Measurements from ENCODE around the gene ZNF564.
"Not testable (repeated sequence)": the region's sequence is repeated elsewhere in the genome, so short reads cannot be mapped to it uniquely, and the experiment has no call there.

The ZNF564 gene

DNA sequence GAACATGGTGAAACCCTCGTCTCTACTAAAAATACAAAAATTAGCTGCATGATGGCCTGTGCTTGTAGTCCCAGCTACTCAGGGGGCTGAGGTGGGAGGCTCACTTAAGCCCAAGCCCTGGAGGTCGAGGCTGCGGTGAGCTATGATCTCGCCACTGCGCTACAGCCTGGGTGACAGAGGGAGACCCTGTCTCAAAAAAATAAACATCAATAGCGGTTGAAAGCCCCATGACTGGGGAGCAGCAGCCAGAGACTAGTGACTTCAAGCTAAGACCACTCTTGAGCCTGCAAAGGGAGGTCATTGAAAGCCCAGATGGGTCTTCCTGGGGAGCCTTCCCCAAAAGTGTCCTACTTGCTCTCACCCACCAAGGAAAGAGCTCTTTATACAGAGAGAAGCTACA, 54.8 kb downstream of the ZNF564 start:
- no peak for DNase-seq

DNA sequence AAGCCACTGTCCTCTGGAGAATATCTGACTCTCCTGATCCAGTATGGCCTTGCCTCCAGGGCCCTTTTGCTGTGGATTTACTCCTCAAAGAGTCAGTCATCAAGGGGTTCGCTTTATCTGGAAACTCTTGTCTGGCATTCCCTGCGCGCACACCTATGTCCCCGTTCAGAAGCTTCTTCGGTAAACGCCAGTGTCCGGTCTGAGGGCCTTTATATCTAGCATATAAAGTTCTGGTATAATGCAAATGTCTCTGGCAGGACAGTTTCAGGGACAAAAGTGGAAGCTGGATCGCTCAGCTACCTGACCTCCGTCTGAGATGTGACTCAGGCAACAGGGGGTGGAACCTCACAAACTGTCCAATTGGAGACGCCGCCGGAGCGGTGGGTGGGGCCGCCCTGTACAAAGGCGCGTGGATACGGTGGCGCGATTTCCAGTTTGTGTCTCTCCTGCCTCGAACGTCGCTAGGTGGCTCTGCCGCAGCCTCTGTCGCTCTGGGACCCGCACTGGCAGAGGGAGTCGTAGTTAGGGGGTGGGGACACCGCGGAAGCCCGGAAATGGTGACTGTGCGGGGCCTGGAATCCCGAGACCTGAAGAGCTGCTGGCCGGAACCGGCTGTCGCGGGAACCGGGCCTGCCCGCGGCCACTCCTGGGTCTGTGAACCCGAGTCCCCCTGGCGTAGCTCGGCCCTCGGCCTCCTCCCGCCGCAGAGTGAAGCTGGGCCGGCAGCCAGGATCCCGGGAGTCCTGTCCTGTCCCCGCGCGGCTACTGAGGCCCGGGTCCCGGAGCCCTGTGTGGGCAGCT, 56.1 kb downstream of the ZNF564 start:
- DNase-seq = peak; percentile 90 to 94

DNA sequence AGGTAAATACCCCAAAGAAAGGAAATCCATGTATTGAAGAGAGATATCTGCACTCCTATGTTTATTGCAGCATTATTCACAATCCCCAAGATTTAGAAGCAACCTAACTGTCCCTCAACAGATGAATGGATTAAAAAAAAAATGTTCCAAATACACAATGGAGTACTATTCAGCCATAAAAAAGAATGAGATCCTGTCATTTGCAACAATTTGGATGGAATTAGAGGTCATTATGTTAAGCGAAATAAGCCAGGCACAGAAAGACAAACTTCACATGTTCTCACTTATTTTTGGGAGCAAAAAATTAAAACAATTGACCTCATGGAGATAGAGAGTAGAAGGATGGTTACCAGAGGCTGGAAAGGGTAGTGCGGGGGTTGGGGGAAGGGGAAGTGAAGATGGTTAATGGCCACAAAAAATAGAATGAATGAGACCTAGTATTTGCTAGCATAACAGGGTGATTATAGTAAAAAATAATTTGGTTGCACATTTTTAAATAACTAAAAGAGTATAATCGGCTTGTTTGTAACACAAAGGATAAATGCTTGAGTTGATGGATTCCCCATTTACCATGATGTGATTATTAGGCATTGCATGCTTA, 56.9 kb downstream of the ZNF564 start:
- DNase-seq = no peak

DNA sequence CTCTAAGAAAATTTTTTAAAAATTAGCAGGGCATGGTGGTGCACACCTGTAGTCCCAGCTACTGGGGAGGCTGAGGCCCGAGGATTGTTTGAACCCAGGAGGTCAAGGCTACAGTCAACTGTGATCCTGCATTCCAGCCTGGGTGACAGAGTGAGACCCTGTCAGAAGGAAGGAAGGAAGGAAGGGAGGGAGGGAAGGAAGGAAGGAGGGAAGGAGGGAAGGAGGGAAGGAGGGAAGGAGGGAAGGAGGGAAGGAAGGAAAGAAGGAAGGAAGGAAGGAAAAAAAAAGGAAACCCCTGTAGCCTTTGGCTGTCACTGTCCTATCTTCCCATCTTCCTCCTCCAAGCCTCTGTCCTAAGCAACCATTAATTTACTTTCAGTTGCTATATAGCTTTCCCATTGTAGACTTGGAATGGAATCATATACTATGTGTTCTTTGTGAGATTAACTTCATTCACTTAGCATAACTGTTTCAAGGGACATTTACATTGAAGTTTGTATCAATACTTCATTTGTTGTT, 65.0 kb downstream of the ZNF564 start:
- DNase-seq = not testable (repeated sequence)

DNA sequence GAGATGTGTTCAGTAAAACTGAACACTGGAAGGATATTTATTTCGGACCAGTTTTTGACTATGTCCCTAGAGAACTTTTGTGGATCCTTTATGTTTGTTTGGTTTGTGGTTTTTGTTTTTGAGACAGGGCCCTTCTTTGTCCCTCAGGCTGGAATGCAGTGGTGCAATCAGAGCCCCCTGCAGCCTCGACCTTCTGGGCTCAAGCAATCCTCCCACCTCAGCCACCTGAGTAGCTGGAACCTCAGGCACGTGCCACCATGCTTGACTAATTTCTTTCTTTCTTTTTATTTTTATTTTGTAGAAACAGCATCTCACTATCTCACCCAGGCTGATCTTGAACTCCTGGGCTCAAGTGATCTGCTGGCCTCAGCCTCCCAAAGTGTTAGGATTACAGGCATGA, 65.7 kb downstream of the ZNF564 start:
- DNase-seq = no peak

DNA sequence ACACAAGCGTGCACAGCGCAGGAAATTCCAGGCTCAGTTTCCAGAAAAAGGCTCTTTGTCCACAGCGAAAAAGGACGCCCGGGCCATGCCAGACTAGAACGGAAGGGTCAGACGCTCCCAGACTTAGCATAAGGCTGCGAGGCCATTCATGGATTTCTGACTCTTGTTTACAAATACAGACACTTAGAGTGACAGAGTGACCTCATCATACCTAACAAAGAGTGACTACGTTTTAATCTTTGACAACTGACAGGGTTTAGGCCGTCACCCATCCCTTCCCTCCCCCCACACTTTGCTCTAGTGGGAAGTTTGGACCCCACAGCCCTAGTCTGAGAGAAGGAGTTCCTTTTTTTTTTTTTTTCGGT, 66.2 kb downstream of the ZNF564 start:
- DNase-seq = no peak

DNA sequence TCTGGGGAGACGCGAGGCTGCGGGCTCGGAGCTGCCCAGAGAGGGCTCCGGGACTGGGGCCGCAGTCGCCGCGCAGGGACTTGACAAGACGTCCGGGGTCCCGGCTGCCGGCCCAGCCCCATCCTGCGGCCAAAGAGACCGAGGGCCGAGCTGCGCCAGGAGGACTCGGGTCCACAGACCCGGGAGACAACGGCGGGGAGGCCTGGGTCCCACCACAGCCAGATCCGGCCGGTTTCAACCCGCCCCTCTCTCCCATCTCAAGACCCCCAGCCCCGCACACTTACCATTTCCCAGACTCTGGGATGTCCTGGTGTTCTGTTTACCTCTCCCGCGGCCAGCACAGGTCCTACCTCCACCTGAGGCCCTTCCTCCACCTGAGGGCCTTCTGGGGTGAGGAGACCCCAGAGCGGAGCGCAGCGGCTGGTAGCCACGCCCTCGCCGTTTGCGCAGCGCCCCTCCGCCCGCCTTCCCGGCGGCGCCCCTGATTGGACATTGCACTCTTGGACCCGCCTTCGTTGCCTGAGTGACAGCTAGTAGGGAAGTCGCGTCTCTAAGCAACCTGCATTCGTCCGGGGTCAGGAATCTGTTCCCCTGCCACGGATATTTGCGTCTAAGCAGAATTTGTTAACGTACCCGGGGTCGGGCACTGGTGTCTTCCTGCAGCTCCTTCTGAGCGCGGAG, 66.8 kb downstream of the ZNF564 start, which contains the start of gene ZNF709:
ZNF709 (minus strand) TSS at position 446 of the 681 bp plus-strand sequence; CDS start at position 287, 159 bp downstream.
- DNase-seq = peak; percentile 86 to 87

DNA sequence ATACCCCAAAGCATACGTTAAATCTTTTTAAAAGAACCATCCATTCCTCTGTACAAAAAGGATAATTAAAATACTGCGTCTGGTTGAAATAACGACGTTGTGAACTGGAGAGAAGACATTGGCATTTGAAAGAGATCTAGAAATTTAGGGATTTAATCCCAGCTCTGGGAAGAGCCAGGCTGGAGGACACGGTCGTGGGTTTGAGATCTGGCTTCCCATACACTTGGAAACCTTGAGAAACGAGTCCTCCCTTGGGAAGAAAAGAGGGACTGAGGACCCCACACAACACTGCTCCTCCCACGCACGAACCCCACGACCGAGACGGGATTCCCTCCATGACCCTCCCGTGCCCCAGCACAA, 67.3 kb downstream of the ZNF564 start:
- no peak for DNase-seq

DNA sequence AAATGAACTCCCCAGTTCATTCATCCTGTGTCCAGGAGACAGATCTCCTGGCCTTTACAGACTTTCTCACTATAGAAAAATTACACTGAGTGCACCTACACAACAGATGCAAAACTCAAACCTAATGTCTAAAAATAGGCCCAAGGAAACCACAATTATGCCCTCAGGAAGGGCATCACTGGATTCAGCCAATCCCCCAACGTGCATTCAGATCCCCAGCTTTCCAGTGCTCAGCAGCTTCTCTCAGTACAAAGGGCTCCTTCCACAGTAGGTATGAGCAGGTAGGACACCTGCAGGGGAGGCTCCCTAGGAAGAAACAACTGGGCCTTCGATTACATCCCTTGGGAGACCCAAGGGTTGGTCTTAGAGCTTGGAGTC, 68.8 kb downstream of the ZNF564 start:
- no peak for DNase-seq

DNA sequence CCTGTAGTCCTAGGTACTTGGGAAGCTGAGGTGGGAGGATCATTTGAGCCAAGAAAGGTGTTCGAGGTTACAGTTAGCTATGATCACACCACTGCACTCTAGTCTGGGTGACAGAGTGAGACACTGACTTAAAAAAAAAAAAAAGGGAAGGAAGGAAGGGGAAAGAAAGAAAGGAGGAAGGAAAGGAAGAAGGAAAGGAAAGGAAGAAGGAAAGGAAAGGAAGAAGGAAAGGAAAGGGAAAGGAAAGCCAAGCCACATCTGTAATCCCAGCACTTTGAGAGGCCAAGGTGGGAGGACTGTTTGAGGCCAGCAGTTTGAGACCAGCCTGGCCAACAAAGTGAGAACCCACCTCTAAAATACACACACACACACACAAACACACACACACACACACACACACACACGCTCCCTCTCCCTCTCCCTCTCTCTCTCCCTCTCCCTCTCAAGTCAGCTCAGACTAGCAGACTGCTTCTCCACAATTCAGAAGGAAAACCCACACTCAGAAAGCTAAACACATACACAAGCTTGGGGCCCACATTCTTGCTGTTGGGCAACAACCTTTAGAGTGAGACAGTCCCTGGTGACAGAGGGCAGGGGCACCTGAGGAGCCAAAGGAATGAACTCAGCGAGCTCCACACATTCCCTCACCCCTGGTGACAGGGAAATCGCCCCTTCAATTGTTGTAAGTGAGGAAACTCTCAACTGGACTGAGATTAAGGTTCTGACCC, 69.3 kb downstream of the ZNF564 start:
- no peak for DNase-seq

DNA sequence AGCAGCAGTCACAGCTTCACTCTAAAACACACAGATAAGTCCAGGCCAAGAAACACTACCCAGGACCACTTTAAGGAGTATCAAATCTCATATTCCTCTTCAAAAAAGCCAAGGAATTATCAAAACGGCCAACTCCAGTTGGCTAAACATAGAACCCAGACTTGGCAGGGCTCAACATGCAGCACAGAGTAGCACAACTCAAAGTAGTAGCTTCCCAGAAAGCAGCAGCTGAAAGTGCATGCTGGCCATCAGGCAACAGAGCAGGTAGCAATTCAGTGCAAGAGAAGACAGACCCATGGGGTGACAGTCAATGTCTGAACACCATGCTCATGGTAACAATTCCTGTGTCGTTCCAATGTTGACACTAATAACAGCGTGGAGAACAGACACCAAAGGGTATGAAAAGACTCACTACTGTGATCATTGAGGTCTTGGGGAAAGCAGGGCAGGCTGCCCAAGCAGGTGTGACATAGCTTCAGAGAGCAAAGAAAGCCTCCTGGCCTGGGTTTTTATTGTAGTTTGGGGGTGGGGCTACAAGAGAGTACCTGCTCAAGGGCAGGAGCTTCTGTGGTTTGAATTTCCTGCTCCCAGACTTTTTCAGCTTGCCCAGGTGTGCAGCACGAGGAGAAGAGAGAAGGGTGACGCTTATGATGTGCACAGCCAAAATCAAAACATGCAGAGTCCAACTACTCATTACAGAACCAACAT, 72.9 kb downstream of the ZNF564 start:
- DNase-seq = no peak
